ENCODE measurements around the gene SPATA19. TPM values are rescaled to one million over a fixed set of nuclear protein-coding genes. Genes with fewer than 3 reads are reported as not detected.

Gene SPATA19
- total and polyA plus RNA-seq, 2 of the 13 experiments (the other 11 are each of a cell fraction or from before 2014, with no cell fraction given), result not detected

- TF ChIP-seq SALL2 (CRISPR knock-in tag; IDR thresholded peaks at IDR 0.05) (no peak), MAX (IDR thresholded peaks at IDR 0.05) (no peak), ZNF431 (CRISPR knock-in tag; IDR thresholded peaks at IDR 0.05; ENCODE audit: borderline replicate concordance, low read depth) (no peak)
Measured at GRCh38 chr11:133814588-133815100, 30.7 kb downstream of the SPATA19 start (continued).

GRCh38 chr11:133811850-133812685, 33.2 kb downstream of the SPATA19 start:
- in situ Hi-C loops (cut with HindIII; ENCODE audit: extremely low pct_ligation_motif_present, low pct_unique_long_range_greater_than_20kb) (no loop called here), intact Hi-C loops (cut with micrococcal nuclease; ENCODE audit: unreplicated experiment) (no loop called here)
- ChIA-PET CTCF (ENCODE audit: low intra/inter-chr PET ratio, low total read pairs) (no interaction called here), POLR2A (no interaction called here)
- Histone ChIP-seq H3K9ac (ENCODE audit: insufficient read depth, low read depth, low read length) (no peak overlapping the region), H3K27me3 (ENCODE audit: control insufficient read depth in 1 of 2, insufficient read depth in 2 of 2, low read length in 2 of 2) (peaks cover 3 to 52% of the 10 kb centered on the region in 2 experiments; a peak in 3 of 5 replicates), H3K4me2 (ENCODE audit: low read depth, low read length) (no peak overlapping the region), H3K4me1 (ENCODE audit: insufficient read depth, low read length) (no peaks in the 10 kb centered on the region), H3K27ac (ENCODE audit: extremely low read length, insufficient read depth, low read length) (no peak overlapping the region), H3K9me3 (ENCODE audit: low read length) (no peaks in the 10 kb centered on the region), H3K36me3 (replicated peaks in 1 of 2; ENCODE audit: control insufficient read depth in 1 of 2, insufficient read depth in 2 of 2, low read length in 2 of 2) (no peaks in the 10 kb centered on the region), H3K79me2 (ENCODE audit: insufficient read depth, low read length) (no peaks in the 10 kb centered on the region), H3K4me3 (replicated peaks in 1 of 3; ENCODE audit: insufficient read depth in 1 of 3, low read depth in 2 of 3, low read length in 3 of 3) (no peak overlapping the region), H2AFZ (ENCODE audit: low read length) (no peak overlapping the region), H4K20me1 (ENCODE audit: insufficient read depth, low read length) (no peaks in the 10 kb centered on the region)
- BruUV-seq (replicated peaks), result no TSS peak
- ATAC-seq, result no peak
- 8% methylated on average over 10 of the region's 10 CpGs for WGBS (ENCODE audit: low lambda C conversion rate)
- TF ChIP-seq BATF2 (CRISPR knock-in tag; IDR thresholded peaks at IDR 0.05) (no peak), ZNF563 (CRISPR knock-in tag; IDR thresholded peaks at IDR 0.05) (no peak), NR2F1 (CRISPR knock-in tag; IDR thresholded peaks at IDR 0.05) (no peak), MTA3 (CRISPR knock-in tag; IDR thresholded peaks at IDR 0.05) (no peak)
- FAIRE-seq, result no peak
- DNase-seq (ENCODE audit: low spot score), result no peak

Data from HepG2 (cell line).